PC-3 (cell line): ENCODE results near the gene LSP1. TPM values are rescaled to one million over a fixed set of nuclear protein-coding genes. Genes with fewer than 3 reads are reported as not detected.

Experiments
- ATAC-seq: fragments of 200-7000 bp; cut with Tn5 transposase; 2 replicates; pipeline ENCODE4 v1.9.1; 2020; ENCODE audit warnings: mild to moderate bottlenecking, moderate library complexity
- BruUV-seq: library from RNA; stranded (reverse); fragments of 400-500 nt; replicated peaks from 2 replicates; lab custom pipeline; 2021; lab: Mats Ljungman, UMichigan
- CTCF ChIA-PET: fragments of 300-600 bp; sonication (Branson Sonifier 250); formaldehyde crosslinking; loops from one replicate; lab custom pipeline; 2022; ENCODE audit warnings: antibody characterized with exemption; lab: Charles Lee
- POLR2A ChIA-PET: fragments of 300-600 bp; sonication (Branson Sonifier 250); formaldehyde crosslinking; loops from one replicate; lab custom pipeline; 2022; ENCODE audit warnings: antibody characterized with exemption; ENCODE audit not compliant: unreplicated experiment; lab: Charles Lee
- DNase-seq: peaks from one replicate; pipeline ENCODE4 v3.0.0-alpha.2; 2015
- H2AFZ ChIP-seq: fragments of 300-600 bp; sonication (generic); 2 replicates; pipeline ENCODE4 v1.6.0; 2016; ENCODE audit warnings: antibody characterized with exemption, low read length
- H3F3A ChIP-seq: fragments of 300-600 bp; sonication (generic); one replicate; pipeline ENCODE4 v1.6.0; 2017; ENCODE audit warnings: antibody characterized with exemption, low read length, control low read depth, mild to moderate bottlenecking; ENCODE audit not compliant: unreplicated experiment
- H3K27ac ChIP-seq: fragments of 300-600 bp; sonication (generic); 2 replicates; pipeline ENCODE4 v1.5.1; 2016; ENCODE audit warnings: mild to moderate bottlenecking, low read length
- H3K27me3 ChIP-seq: fragments of 300-600 bp; sonication (generic); 2 replicates; pipeline ENCODE4 v1.6.1; 2016; ENCODE audit warnings: low read length, mixed read lengths
- H3K36me3 ChIP-seq: fragments of 300-600 bp; sonication (generic); 2 replicates; pipeline ENCODE4 v1.6.1; 2016; ENCODE audit warnings: low read depth, mixed run types, low read length, mixed read lengths
- H3K4me1 ChIP-seq: fragments of 300-600 bp; sonication (generic); 2 replicates; pipeline ENCODE4 v1.5.1; 2016; ENCODE audit warnings: low read length; ENCODE audit not compliant: insufficient read depth
- H3K4me2 ChIP-seq: fragments of 300-600 bp; sonication (generic); 2 replicates; pipeline ENCODE4 v1.6.0; 2016; ENCODE audit warnings: low read length
- H3K4me3 ChIP-seq: fragments of 300-600 bp; sonication (generic); 2 replicates; pipeline ENCODE4 v1.5.1; 2016; ENCODE audit warnings: mild to moderate bottlenecking, low read length, mixed read lengths
- H3K79me2 ChIP-seq: fragments of 300-600 bp; sonication (generic); 2 replicates; pipeline ENCODE4 v1.6.1; 2017; ENCODE audit warnings: low read length, mixed read lengths
- H3K9ac ChIP-seq: fragments of 300-600 bp; sonication (generic); 2 replicates; pipeline ENCODE4 v1.6.0; 2016; ENCODE audit warnings: mild to moderate bottlenecking, low read length
- H3K9me2 ChIP-seq: fragments of 300-600 bp; sonication (generic); replicated peaks from 2 replicates; pipeline ENCODE4 v1.6.1; 2016; ENCODE audit warnings: mixed run types, low read length, mixed read lengths
- H3K9me3 ChIP-seq: fragments of 300-600 bp; sonication (generic); 2 replicates; pipeline ENCODE4 v1.6.1; 2016; ENCODE audit warnings: low read length, mixed read lengths
- H4K20me1 ChIP-seq: fragments of 300-600 bp; sonication (generic); 2 replicates; pipeline ENCODE4 v1.6.1; 2016; ENCODE audit warnings: low read length, mixed read lengths
- CTCF ChIP-seq: fragments of 300-600 bp; sonication (generic); conservative IDR thresholded peaks from 2 replicates; pipeline ENCODE4 v1.5.1; 2017; ENCODE audit warnings: antibody characterized with exemption, low read depth, mild to moderate bottlenecking, low read length
- EZH2 ChIP-seq: fragments of 300-600 bp; sonication (generic); IDR thresholded peaks from one replicate; pipeline ENCODE4 v1.6.1; 2017; ENCODE audit warnings: antibody characterized with exemption, mild to moderate bottlenecking, low read length; ENCODE audit not compliant: unreplicated experiment
- EZH2phosphoT487 ChIP-seq: fragments of 300-600 bp; sonication (generic); IDR thresholded peaks from 2 replicates; pipeline ENCODE4 v1.6.1; 2018; ENCODE audit warnings: mild to moderate bottlenecking, antibody characterized with exemption, low read length, borderline replicate concordance
- intact Hi-C: fragments of 100-400 bp; cut with micrococcal nuclease; formaldehyde crosslinking; loops from 2 replicates; pipeline ENCODE4 v1.9.0; 2023
- total RNA-seq: library from RNA; depleted of rRNA; stranded (reverse); fragments of >200 nt; gene quantifications from 2 replicates; pipeline ENCODE4 v1.2.3, GENCODE V29; 2014

LSP1 gene
- total RNA-seq, 1 experiment from 2014 or later: not detected

- Histone ChIP-seq H3K9me2 (no peaks in the 10 kb centered on the region), H3K9me3 (no peaks in the 10 kb centered on the region), H3K79me2 (no peaks in the 10 kb centered on the region), H2AFZ (no peak overlapping the region), H3K27ac (no peak overlapping the region), H4K20me1 (no peaks in the 10 kb centered on the region), H3F3A (no peaks in the 10 kb centered on the region), H3K4me3 (no peak overlapping the region), H3K4me1 (peaks cover 7% of the 10 kb centered on the region), H3K4me2 (no peak overlapping the region), H3K9ac (no peak overlapping the region), H3K27me3 (peaks cover 32% of the 10 kb centered on the region), H3K36me3 (no peaks in the 10 kb centered on the region)
- ChIA-PET CTCF (no interaction called here), POLR2A (no interaction called here)
- no peak for ATAC-seq
- TF ChIP-seq EZH2phosphoT487: no peak
- no peak for TF ChIP-seq EZH2
- no peak for TF ChIP-seq CTCF
- DNase-seq: no peak
- no TSS peak for BruUV-seq
- intact Hi-C loops: no loop called here
Observed at GRCh38 chr11:1866776-1867175, 13.9 kb downstream of the LSP1 start.

GRCh38 chr11:1867381-1867780 lies 14.5 kb downstream of the LSP1 start:
- ATAC-seq (no peak), DNase-seq (no peak)
- no peaks in the 10 kb centered on the region for H3K79me2 ChIP-seq
- H3K9me3 ChIP-seq: no peaks in the 10 kb centered on the region
- POLR2A ChIA-PET: no interaction called here
- H4K20me1 ChIP-seq: no peaks in the 10 kb centered on the region
- TF ChIP-seq EZH2: no peak
- TF ChIP-seq EZH2phosphoT487: no peak
- no peak for TF ChIP-seq CTCF
- H3K27me3 ChIP-seq: peaks cover 32% of the 10 kb centered on the region
- CTCF ChIA-PET: no interaction called here
- H3K9ac ChIP-seq: no peak overlapping the region
- no TSS peak for BruUV-seq
- H3K27ac ChIP-seq: no peak overlapping the region
- no peak overlapping the region for H2AFZ ChIP-seq
- no peak overlapping the region for H3K4me2 ChIP-seq
- intact Hi-C loops: no loop called here
- peaks cover 7% of the 10 kb centered on the region for H3K4me1 ChIP-seq
- no peaks in the 10 kb centered on the region for H3K36me3 ChIP-seq
- no peaks in the 10 kb centered on the region for H3F3A ChIP-seq
- no peak overlapping the region for H3K4me3 ChIP-seq
- H3K9me2 ChIP-seq: no peaks in the 10 kb centered on the region

- H3K4me1 ChIP-seq: peaks cover 6% of the 10 kb centered on the region
- H4K20me1 ChIP-seq: no peaks in the 10 kb centered on the region
- no peaks in the 10 kb centered on the region for H3K36me3 ChIP-seq
- ATAC-seq (no peak), DNase-seq (no peak)
- peaks cover 32% of the 10 kb centered on the region for H3K27me3 ChIP-seq
- BruUV-seq: no TSS peak
- no peak overlapping the region for H3K4me3 ChIP-seq
- no peak overlapping the region for H3K4me2 ChIP-seq
- H3K27ac ChIP-seq: no peak overlapping the region
- H3F3A ChIP-seq: no peaks in the 10 kb centered on the region
- ChIA-PET POLR2A (no interaction called here), CTCF (no interaction called here)
- H3K9me3 ChIP-seq: no peaks in the 10 kb centered on the region
- H3K9ac ChIP-seq: no peak overlapping the region
- TF ChIP-seq EZH2 (no peak), CTCF (no peak), EZH2phosphoT487 (no peak)
- H2AFZ ChIP-seq: no peak overlapping the region
- no peaks in the 10 kb centered on the region for H3K79me2 ChIP-seq
- no peaks in the 10 kb centered on the region for H3K9me2 ChIP-seq
- intact Hi-C loops: no loop called here
Observed at GRCh38 chr11:1868056-1868635, 15.3 kb downstream of the LSP1 start.
